Sigmoid colon (tissue), 4 donors: ENCODE results near the gene CRACR2A.

Experiments
- CTCF ChIP-seq, 4 experiments: fragments of 450-650 bp in 3 of 4; fragments of 200-600 bp in 1 of 4; IDR thresholded peaks; one replicate each; pipeline ENCODE4 v1.5.1; 2016 to 2019; ENCODE audit warnings: antibody characterized with exemption in 4 of 4, mild to moderate bottlenecking in 3 of 4, moderate library complexity in 2 of 4
- EP300 ChIP-seq, 4 donors: sonication (generic); formaldehyde crosslinking; IDR thresholded peaks; one replicate each; pipeline ENCODE4 v1.6.1; 2017; ENCODE audit warnings: antibody characterized with exemption in 4 of 4
- POLR2A ChIP-seq, 2 donors: fragments of 450-650 bp; IDR thresholded peaks; one replicate each; pipeline ENCODE4 v1.6.1; 2016; ENCODE audit warnings: antibody characterized with exemption in 2 of 2, mild to moderate bottlenecking in 2 of 2, moderate library complexity in 2 of 2
- POLR2AphosphoS5 ChIP-seq, 4 donors: sonication (generic); formaldehyde crosslinking; IDR thresholded peaks; one replicate each; pipeline ENCODE4 v1.6.1; 2017; ENCODE audit warnings: antibody characterized with exemption in 4 of 4

- TF ChIP-seq CTCF (IDR thresholded peaks at IDR 0.05) (no peak), POLR2AphosphoS5 (IDR thresholded peaks at IDR 0.05) (no peak), POLR2A (IDR thresholded peaks at IDR 0.05) (no peak), EP300 (IDR thresholded peaks at IDR 0.05) (no peak)
Observed at GRCh38 chr12:3748620-3749019, 4.3 kb downstream of the CRACR2A start.
